GM12801 (cell line): ENCODE measurements around the gene PRDM2.

Experiments used
- CTCF ChIP-seq: IDR thresholded peaks from one replicate; pipeline ENCODE4 v1.5.1; 2011; ENCODE audit warnings: control low read depth; ENCODE audit not compliant: insufficient read length; ENCODE audit errors: extremely low read depth

The PRDM2 gene

GRCh38 chr1:13825033-13825432 is 125.0 kb downstream of the PRDM2 start:
- TF ChIP-seq CTCF = no peak

- no peak for TF ChIP-seq CTCF
These were observed 126.0 kb downstream of the PRDM2 start for GRCh38 chr1:13826009-13826408.

GRCh38 chr1:13826591-13826990 is 126.6 kb downstream of the PRDM2 start:
- no peak for TF ChIP-seq CTCF

GRCh38 chr1:13828454-13829151 is 128.6 kb downstream of the PRDM2 start:
- TF ChIP-seq CTCF = no peak

- no peak for TF ChIP-seq CTCF
These were observed 129.3 kb downstream of the PRDM2 start for GRCh38 chr1:13829152-13829769.

- no peak for TF ChIP-seq CTCF
These were observed 130.2 kb downstream of the PRDM2 start for GRCh38 chr1:13830170-13830569.

GRCh38 chr1:13830616-13831280 is 130.8 kb downstream of the PRDM2 start:
- TF ChIP-seq CTCF = no peak
